Lung (tissue), 12 donors: ENCODE results near the gene EXOC6B. TPM values are rescaled to one million over a fixed set of nuclear protein-coding genes. Genes with fewer than 3 reads are reported as not detected.

Source experiments
- ATAC-seq: fragments of 200-7000 bp; cut with Tn5 transposase; one replicate; pipeline ENCODE4 v1.9.1; 2020; ENCODE audit warnings: moderate number of reproducible peaks; ENCODE audit not compliant: insufficient read depth, low FRiP score
- DNase-seq, 3 donors: peaks; one replicate each; pipeline ENCODE4 v3.0.0-alpha.2; 2013 to 2017
- H3K27ac ChIP-seq, 2 donors: one replicate each; pipeline ENCODE4 v1.5.1; 2013; ENCODE audit warnings: mild to moderate bottlenecking in 2 of 2, moderate library complexity in 2 of 2, control low read depth in 1 of 2, inconsistent platforms in 1 of 2, low read depth in 1 of 2, low read length in 1 of 2
- H3K27me3 ChIP-seq, 3 donors: one replicate each; pipeline ENCODE4 v1.5.1; 2013; ENCODE audit warnings: low read length in 2 of 3; ENCODE audit not compliant: control insufficient read depth in 3 of 3, insufficient read depth in 3 of 3
- H3K36me3 ChIP-seq, 4 donors: one replicate each; pipeline ENCODE4 v1.5.1; 2013; ENCODE audit warnings: low read length in 4 of 4, mild to moderate bottlenecking in 1 of 4, moderate library complexity in 1 of 4; ENCODE audit not compliant: control insufficient read depth in 4 of 4, insufficient read depth in 4 of 4
- H3K4me1 ChIP-seq, 5 donors: one replicate each; pipeline ENCODE4 v1.5.1; 2013; ENCODE audit warnings: low read length in 5 of 5, mild to moderate bottlenecking in 2 of 5, moderate library complexity in 1 of 5; ENCODE audit not compliant: control insufficient read depth in 5 of 5, insufficient read depth in 5 of 5
- H3K4me3 ChIP-seq: one replicate; pipeline ENCODE4 v1.5.1; 2013; ENCODE audit warnings: mild to moderate bottlenecking, control low read depth, moderate library complexity
- H3K9ac ChIP-seq, 2 donors: one replicate each; pipeline ENCODE4 v1.5.1; 2013; ENCODE audit warnings: low read length in 2 of 2, control low read depth in 1 of 2; ENCODE audit not compliant: insufficient read depth in 1 of 2
- H3K9me3 ChIP-seq, 4 donors: one replicate each; pipeline ENCODE4 v1.5.1; 2013; ENCODE audit warnings: low read length in 3 of 4, mild to moderate bottlenecking in 1 of 4, moderate library complexity in 1 of 4; ENCODE audit not compliant: control insufficient read depth in 4 of 4, insufficient read depth in 3 of 4
- WGBS, 2 donors: extraction: QIAGEN DNeasy Blood & Tissue Kit; methylation state at CpG; one replicate each; pipeline ENCODE4 v1.1.7; 2013; 5-methylcytosine and 5-hydroxymethylcytosine counted together
- polyA plus RNA-seq, 2 donors: library from polyadenylated mRNA; stranded (reverse); fragments of 200-250 nt; gene quantifications; one replicate each; pipeline ENCODE4 v1.2.1, GENCODE V29; 2013
- total RNA-seq, 2 donors: library from RNA; depleted of rRNA in 1 of 2; stranded (reverse); fragments of >200 nt in 1 of 2; gene quantifications; one replicate each; pipeline ENCODE4 v1.2.1, GENCODE V29; 2014 to 2021
- TF ChIP-seq, protein P1 (sequence below): IDR thresholded peaks from 2 replicates; pipeline ENCODE4 v1.5.1; 2012; ENCODE audit warnings: mild to moderate bottlenecking; ENCODE audit errors: control extremely low read depth, extremely low read depth
- donor health status: control.
- donor health status: control.
- donor health status: Bipolar disorder and iron deficiency.
- donor health status: healthy.
- donor health status: DM: yes; HTN: yes; CAD: no.

Gene EXOC6B
- total and polyA plus RNA-seq, 4 donors = 3.3 to 46.0 (median 12.7) TPM

- Histone ChIP-seq H3K9ac (no peak overlapping the region), H3K4me3 (no peak overlapping the region), H3K9me3 (peaks cover 0 to 3% (median 0%) of the 10 kb centered on the region in 4 donors), H3K27me3 (no peaks in the 10 kb centered on the region), H3K27ac (no peak overlapping the region), H3K4me1 (peaks cover 0 to 11% (median 0%) of the 10 kb centered on the region in 5 donors), H3K36me3 (no peaks in the 10 kb centered on the region)
- TF ChIP-seq, protein P1, sequence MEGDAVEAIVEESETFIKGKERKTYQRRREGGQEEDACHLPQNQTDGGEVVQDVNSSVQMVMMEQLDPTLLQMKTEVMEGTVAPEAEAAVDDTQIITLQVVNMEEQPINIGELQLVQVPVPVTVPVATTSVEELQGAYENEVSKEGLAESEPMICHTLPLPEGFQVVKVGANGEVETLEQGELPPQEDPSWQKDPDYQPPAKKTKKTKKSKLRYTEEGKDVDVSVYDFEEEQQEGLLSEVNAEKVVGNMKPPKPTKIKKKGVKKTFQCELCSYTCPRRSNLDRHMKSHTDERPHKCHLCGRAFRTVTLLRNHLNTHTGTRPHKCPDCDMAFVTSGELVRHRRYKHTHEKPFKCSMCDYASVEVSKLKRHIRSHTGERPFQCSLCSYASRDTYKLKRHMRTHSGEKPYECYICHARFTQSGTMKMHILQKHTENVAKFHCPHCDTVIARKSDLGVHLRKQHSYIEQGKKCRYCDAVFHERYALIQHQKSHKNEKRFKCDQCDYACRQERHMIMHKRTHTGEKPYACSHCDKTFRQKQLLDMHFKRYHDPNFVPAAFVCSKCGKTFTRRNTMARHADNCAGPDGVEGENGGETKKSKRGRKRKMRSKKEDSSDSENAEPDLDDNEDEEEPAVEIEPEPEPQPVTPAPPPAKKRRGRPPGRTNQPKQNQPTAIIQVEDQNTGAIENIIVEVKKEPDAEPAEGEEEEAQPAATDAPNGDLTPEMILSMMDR = peak; percentile 70
- DNase-seq = peak in 2 of 3 donors; percentile 40 to 49
- ATAC-seq = no peak
- 16 to 24% methylated on average over 10 of the region's 10 CpGs for WGBS, 2 donors
Measured at GRCh38 chr2:72137498-72138010, 688.3 kb downstream of the EXOC6B start.

DNA sequence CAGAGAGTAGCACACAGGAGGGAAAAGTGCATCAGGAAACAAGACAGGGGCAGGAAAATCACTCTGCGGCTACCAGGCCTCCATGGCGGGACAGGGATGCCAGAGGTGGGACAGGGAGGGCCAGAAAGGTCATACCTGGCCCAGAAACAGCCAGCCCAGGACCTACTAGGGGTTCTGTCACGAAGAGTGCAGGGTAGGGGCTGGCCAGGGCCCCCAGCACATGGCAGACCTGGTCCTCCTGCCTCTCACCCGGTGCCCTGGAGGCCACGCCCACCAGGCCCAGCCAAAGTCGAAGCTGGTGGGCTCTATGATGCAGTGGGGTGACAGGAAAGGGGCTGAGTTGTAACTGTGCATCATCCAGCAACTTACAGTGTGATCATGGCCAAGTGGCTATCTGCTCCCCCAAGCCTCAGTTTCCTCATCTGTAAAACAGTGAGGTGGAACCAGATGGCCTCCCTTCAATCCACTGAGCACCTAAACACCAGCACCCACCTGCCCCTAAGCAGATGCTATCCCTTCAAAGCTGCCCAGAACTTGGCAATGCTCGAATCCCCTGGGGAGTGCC lies 688.8 kb downstream of the EXOC6B start:
- H3K36me3 ChIP-seq = no peaks in the 10 kb centered on the region
- peaks cover 0 to 3% (median 0%) of the 10 kb centered on the region in 4 donors for H3K9me3 ChIP-seq
- DNase-seq = no peak
- no peak overlapping the region for H3K9ac ChIP-seq
- ATAC-seq = no peak
- WGBS, 2 donors = 64 to 69% methylated on average over 7 of the region's 7 CpGs
- H3K4me3 ChIP-seq = no peak overlapping the region
- H3K27ac ChIP-seq = no peak overlapping the region
- TF ChIP-seq, protein P1 = no peak
- no peaks in the 10 kb centered on the region for H3K27me3 ChIP-seq
- peaks cover 0 to 6% (median 0%) of the 10 kb centered on the region in 5 donors for H3K4me1 ChIP-seq

- Histone ChIP-seq H3K4me1 (peaks cover 0 to 6% (median 0%) of the 10 kb centered on the region in 5 donors), H3K9ac (no peak overlapping the region), H3K9me3 (peaks cover 0 to 3% (median 0%) of the 10 kb centered on the region in 4 donors), H3K27me3 (no peaks in the 10 kb centered on the region), H3K36me3 (no peaks in the 10 kb centered on the region), H3K4me3 (no peak overlapping the region), H3K27ac (no peak overlapping the region)
- DNase-seq (no peak), ATAC-seq (no peak)
- TF ChIP-seq, protein P1 = no peak
- WGBS, 2 donors = 78 to 84% methylated on average over 10 of the region's 10 CpGs
Measured at GRCh38 chr2:72136331-72136730, 689.5 kb downstream of the EXOC6B start.
